HG02759 (cell line): ENCODE measurements around the gene SH3GL3.

ENCODE experiments used
- ATAC-seq: cut with Tn5 transposase; IDR thresholded peaks from one replicate; pipeline ENCODE4 v1.9.1; 2021; ENCODE audit warnings: mild to moderate bottlenecking, moderate library complexity; ENCODE audit not compliant: unreplicated experiment

The SH3GL3 gene

DNA sequence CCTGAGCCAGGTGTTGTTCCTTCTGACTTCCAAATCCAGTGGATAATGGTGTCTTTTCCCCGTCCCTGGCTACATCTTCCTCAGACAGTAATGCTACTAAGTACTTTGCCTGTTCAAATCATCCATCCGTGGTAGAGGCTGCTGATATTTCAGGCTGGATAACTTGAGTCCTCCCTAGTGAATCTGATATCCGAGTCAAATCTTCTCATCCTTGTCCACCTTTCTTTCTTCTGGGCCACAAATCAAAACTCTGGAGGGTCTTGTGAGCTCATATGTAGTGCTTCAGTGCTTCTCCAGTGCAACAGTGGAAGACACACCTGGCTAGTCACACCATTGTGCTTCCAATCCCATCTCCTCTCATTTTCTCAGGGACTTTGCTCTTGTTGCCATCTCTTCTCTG, 11.2 kb downstream of the SH3GL3 start:
- no peak for ATAC-seq

GRCh38 chr15:83462026-83462425, 14.9 kb downstream of the SH3GL3 start:
- no peak for ATAC-seq

DNA sequence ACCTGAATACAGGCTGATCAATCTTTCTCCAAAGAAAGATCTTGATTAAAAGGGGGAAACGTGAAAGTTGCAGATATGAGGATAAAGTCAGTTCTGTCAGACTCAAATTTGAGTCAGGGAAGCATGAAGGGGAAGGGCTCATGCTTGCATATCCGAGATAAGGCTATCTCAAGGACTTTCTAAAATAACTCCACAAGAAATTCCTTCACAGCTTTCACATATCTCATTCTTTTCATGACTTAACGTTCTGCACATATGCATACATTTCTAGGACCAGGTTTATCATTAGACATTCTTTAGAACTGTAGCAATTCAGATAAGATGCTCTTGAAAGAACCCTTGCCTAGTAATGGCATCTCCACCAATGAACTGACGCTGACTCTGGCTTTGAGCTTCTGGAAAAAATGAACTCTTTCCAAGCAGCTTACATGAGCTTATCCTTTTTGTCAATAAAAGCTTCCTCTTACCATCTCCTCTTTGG, 15.9 kb downstream of the SH3GL3 start:
- ATAC-seq, result no peak

DNA sequence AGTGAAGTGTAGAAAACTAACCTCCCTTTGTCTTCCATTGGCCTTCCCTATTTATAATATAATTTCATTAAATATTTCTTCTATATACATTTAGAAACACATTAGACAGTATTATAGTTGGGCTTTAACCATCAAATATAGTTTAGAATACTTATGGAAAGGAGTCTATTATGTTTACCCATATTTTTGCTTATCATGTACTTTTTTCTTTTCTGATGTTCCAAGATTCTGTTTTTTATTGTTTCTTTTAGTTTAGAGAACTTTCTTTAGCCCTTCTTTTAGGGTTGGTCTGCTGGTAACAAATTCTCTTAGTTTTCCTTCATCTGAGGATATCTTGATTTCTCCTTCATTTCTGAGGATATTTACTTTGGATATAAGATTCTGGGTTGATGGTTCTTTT, 23.7 kb downstream of the SH3GL3 start:
- no peak for ATAC-seq

GRCh38 chr15:83471307-83471866, 24.2 kb downstream of the SH3GL3 start:
- ATAC-seq, result no peak

DNA sequence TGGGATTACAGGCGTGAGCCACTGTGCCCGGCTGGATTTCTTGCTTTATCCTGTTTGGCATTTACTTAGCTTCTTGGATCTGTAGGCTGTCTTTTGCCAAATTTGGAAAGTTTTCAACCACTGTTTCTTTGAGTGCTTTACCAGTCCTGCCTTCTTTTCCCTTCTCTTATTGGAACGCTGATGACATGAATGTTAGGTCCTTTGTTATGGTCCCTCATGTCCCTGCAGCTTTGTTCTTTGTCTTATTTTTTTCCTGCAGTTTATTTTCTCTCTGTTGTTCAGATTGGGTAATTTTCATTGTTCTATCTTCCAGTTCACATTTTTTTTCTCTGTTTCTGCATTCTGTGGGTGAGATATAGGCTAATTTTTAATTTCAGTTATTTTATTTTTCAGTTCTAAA, 25.0 kb downstream of the SH3GL3 start:
- ATAC-seq, result no peak

DNA sequence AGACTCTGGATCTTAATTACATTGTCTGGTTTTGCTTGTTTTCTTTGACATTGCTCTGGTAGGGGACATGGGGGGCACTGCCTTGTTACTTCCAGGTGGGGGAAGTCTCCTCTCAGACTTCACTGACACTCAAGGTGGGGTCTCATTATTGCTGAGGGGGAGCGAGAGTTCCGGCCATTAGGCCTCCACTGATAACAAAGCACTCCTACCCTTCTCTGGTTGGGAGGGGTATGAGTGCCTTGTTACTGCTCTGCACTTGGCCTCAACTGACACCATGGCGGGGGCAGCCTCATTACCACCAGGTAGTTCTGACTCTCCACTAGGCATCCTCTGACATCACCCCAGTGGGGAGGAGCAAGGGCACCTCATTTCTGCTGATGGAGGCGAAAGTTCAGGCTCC, 25.7 kb downstream of the SH3GL3 start:
- ATAC-seq, result no peak

DNA sequence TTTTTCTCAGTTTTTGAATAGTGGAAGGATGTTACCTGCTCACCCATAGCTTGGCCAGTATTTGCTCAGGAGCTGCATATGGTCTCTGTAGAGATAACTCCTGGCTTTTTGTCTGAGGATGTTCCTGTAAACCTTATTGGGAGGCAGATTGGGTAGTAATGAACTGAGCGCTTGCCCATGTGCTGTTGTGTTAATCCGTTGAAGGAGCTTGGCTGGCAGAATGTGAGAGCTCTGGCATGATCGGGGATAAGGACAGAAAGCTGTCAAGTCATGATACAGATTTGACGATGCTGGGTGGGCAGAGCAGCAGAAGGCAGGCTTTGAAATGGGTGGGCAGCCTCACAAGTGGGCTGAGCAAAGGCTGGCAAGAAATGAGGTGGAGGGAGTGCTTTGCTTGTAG, 27.4 kb downstream of the SH3GL3 start:
- no peak for ATAC-seq

GRCh38 chr15:83475551-83475950, 28.4 kb downstream of the SH3GL3 start:
- ATAC-seq, result no peak

GRCh38 chr15:83476066-83476465, 28.9 kb downstream of the SH3GL3 start:
- no peak for ATAC-seq

- ATAC-seq, result no peak
Observed at GRCh38 chr15:83476708-83477107, 29.6 kb downstream of the SH3GL3 start.

- no peak for ATAC-seq
Observed at GRCh38 chr15:83477172-83477807, 30.1 kb downstream of the SH3GL3 start.

DNA sequence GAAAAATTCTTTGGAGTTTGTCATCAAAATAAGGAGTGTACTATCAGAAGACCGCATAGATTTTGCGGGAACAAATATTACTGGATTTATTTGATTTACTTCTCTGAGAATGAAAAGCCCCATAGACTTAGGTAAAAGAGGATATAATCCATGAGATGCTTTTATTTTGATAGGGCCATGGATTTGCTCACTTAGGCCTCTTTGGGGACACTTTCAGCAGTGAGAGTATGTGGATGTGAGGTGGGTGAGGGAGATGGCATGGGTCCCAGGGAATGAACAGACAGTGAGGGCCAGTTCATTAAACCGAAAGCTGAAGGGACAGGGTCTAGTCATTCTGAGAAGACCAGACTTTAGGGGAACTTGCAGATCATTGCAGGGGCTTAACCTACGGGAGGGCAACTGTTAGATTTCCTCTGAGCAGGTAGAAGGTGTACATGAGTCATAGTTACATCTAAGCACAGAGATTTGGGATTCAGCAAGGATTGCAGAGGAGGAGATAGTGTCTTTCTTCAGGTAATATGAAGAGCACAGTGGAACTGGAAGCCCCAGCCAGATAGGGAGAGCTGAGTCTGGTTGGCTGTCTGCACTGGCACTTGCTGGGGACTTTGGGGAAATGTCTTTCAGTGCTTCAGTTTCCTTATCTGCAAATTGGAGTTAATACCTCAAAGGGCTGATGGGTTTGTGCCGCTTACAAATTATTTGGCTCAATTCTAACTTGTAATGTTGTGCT, 30.8 kb downstream of the SH3GL3 start:
- no peak for ATAC-seq

- ATAC-seq, result no peak
Observed at GRCh38 chr15:83483612-83484011, 36.5 kb downstream of the SH3GL3 start.

GRCh38 chr15:83484636-83485035, 37.5 kb downstream of the SH3GL3 start:
- ATAC-seq, result no peak

DNA sequence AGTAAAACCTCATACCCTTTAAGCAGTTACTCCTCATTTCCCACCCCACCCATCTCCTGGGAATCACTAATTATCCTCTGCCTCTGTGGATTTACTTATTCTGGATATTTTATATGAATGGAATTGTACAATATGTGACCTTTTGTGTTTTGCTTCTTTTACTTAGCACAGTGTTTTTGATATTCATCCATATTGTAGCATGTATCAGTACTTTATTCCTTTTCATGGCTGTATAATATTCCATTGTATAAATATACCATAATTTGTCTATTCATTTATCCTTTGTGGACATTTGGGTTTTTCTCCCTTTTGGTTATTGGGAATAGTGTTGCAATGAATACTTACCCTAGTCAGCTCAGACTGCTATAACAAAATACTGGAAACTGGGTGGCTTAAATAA, 39.2 kb downstream of the SH3GL3 start:
- ATAC-seq, result no peak

DNA sequence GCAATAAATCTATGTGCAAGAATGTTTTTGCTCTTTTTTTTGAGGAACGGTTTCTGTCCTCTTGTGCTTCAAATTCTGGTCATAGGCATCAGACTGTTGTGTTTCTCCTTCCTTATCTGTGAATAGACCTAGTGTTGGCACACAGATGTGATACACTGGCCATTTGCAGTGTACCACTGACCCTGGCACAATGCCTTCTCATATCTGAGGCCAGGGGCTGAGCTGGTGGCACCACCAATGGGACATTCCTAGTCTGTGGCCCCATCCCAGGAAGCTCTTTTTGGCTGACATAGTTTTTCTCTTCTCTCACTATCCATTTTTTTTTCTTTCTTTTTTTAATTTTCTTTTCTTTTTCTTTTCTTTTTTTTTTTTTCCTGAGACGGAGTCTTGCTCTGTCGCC, 40.4 kb downstream of the SH3GL3 start:
- ATAC-seq, result no peak

DNA sequence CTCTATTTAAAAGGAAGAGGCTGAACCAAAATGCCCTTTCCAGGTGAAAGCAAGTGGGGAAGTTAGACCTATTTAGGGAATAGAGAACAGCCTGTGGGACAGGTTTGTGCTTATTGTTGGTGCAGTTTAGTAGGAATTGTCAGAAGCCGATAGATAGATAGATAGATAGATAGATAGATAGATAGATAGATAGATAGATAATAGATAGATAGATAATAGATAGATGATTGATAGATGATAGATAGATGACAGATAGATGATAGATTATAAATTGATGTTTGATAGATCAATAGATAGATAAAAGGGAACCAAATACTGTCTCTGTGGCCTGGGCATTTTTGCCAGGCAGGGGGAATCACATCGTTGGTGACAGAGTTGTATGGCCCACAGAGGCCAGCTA, 42.5 kb downstream of the SH3GL3 start:
- ATAC-seq, result no peak

- no peak for ATAC-seq
Observed at GRCh38 chr15:83491486-83491885, 44.3 kb downstream of the SH3GL3 start.

DNA sequence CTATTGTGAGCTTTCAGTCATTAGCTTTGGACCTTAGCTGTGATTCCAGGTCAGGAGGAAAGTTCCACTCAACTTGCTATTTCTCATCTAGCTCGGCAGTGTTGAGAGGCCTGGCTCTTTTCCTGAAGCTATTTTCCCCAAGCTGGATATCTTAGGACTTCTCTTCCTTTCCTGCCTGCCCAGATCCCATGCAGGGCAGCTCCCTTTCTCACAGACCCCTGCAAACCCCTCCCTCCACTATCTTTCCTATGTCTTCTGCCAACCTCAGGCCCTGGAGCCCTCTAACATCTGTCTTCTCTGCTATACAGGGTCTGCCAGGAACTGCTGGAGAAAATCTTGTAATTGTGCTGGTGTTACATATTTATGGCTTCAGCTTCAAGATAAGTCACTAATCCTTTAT, 49.6 kb downstream of the SH3GL3 start:
- no peak for ATAC-seq

GRCh38 chr15:83498374-83498773, 51.2 kb downstream of the SH3GL3 start:
- no peak for ATAC-seq

DNA sequence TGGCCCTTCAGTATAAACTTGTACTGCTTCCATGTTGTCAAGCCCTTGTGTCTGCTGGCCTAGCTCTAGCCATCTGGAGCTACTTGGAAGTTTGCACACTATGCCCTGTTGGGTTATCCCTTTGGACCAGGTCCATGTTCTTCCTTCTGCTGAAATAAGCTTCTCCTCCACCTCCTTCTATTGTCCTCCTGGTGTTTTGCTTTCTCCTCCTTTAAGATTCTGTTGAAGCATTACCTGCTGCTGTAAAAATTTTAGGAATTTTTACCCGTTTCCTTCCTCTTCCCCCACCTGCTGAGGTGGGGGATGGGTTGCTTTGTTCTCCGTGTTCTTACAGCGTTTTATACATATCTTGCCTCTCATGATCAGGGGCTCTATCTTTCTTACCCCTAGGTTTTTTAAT, 51.7 kb downstream of the SH3GL3 start:
- no peak for ATAC-seq
